H1 (cell line): ENCODE data around the gene TMEM244. TPM values are rescaled to one million over a fixed set of nuclear protein-coding genes. Genes with fewer than 3 reads are reported as not detected.

Experiments used
- CTCF ChIA-PET: fragments of 300-600 bp; sonication (Branson Sonifier 250); formaldehyde crosslinking; loops from one replicate; lab custom pipeline; 2021; ENCODE audit not compliant: partially characterized antibody; lab: Charles Lee
- POLR2A ChIA-PET: fragments of 300-600 bp; sonication (Branson Sonifier 250); formaldehyde crosslinking; loops from one replicate; lab custom pipeline; 2021; ENCODE audit warnings: inconsistent platforms; ENCODE audit not compliant: partially characterized antibody; lab: Charles Lee
- DNase-seq, 2 experiments: peaks; one replicate each; pipeline versions ENCODE4 v3.0.0 to v3.0.0-alpha.2; 2010 to 2022; ENCODE audit warnings: low spot score in 2 of 2, low read depth in 1 of 2, mixed read lengths in 1 of 2
- FAIRE-seq: peaks from 2 replicates; lab custom pipeline; 2011; peaks lifted over from hg19 to GRCh38; lab: Jason Lieb, UNC
- H2AFZ ChIP-seq: 2 replicates; pipeline ENCODE4 v1.8.1; 2012; ENCODE audit warnings: low read length, inconsistent platforms
- H2AK5ac ChIP-seq: 2 replicates; pipeline ENCODE4 v1.6.1; 2013; ENCODE audit warnings: low read depth, low read length
- H2BK120ac ChIP-seq: replicated peaks from 2 replicates; pipeline ENCODE3; 2013; ENCODE audit warnings: low read depth, low read length, inconsistent platforms
- H2BK12ac ChIP-seq: 2 replicates; pipeline ENCODE4 v1.6.1; 2013; ENCODE audit warnings: low read depth, low read length
- H2BK15ac ChIP-seq: 2 replicates; pipeline ENCODE4 v1.6.1; 2013; ENCODE audit warnings: low read length
- H2BK20ac ChIP-seq: 2 replicates; pipeline ENCODE4 v1.6.1; 2013; ENCODE audit warnings: low read length
- H2BK5ac ChIP-seq: 2 replicates; pipeline ENCODE4 v1.6.1; 2013; ENCODE audit warnings: low read depth, low read length
- H3K14ac ChIP-seq: 2 replicates; pipeline ENCODE4 v1.6.1; 2013; ENCODE audit warnings: inconsistent platforms; ENCODE audit not compliant: insufficient read length
- H3K18ac ChIP-seq: 2 replicates; pipeline ENCODE4 v1.6.1; 2013; ENCODE audit warnings: low read length; ENCODE audit errors: extremely low read depth
- H3K23ac ChIP-seq: 2 replicates; pipeline ENCODE4 v1.6.1; 2013; ENCODE audit warnings: inconsistent platforms; ENCODE audit not compliant: insufficient read length
- H3K23me2 ChIP-seq: 2 replicates; pipeline ENCODE4 v1.6.1; 2013; ENCODE audit warnings: low read depth, low read length
- H3K27ac ChIP-seq: 2 replicates; pipeline ENCODE4 v1.6.1; 2011; ENCODE audit warnings: low read depth, low read length, inconsistent platforms
- H3K27me3 ChIP-seq, 4 experiments: replicated peaks in 1 of 4; 1 replicate in 1 of 4; 2 replicates in 3 of 4; pipeline versions ENCODE4 v1.6.1 to v1.8.1; 2011 to 2013; ENCODE audit warnings: low read length in 3 of 4, mild to moderate bottlenecking in 3 of 4, inconsistent platforms in 2 of 4, mixed read lengths in 2 of 4, moderate library complexity in 1 of 4; ENCODE audit not compliant: control insufficient read depth in 3 of 4, insufficient read depth in 3 of 4; ENCODE audit errors: extremely low read depth in 1 of 4
- H3K36me3 ChIP-seq, 4 experiments: 2 replicates each; pipeline versions ENCODE4 v1.6.1 to v1.8.1; 2011 to 2013; ENCODE audit warnings: mild to moderate bottlenecking in 4 of 4, low read length in 3 of 4, moderate library complexity in 2 of 4, control low read depth in 1 of 4, inconsistent platforms in 1 of 4; ENCODE audit not compliant: insufficient read depth in 4 of 4, control insufficient read depth in 2 of 4
- H3K4ac ChIP-seq: replicated peaks from 2 replicates; pipeline ENCODE3; 2013; ENCODE audit warnings: low read length, low read depth, mixed read lengths, inconsistent platforms; ENCODE audit not compliant: insufficient read length
- H3K4me1 ChIP-seq, 4 experiments: replicated peaks in 1 of 4; 1 replicate in 1 of 4; 2 replicates in 3 of 4; pipeline versions ENCODE4 v1.6.1 to v1.8.1; 2011 to 2013; ENCODE audit warnings: low read length in 3 of 4, inconsistent platforms in 2 of 4, mixed read lengths in 1 of 4; ENCODE audit not compliant: insufficient read depth in 4 of 4, control insufficient read depth in 3 of 4
- H3K4me2 ChIP-seq, 2 experiments: 2 replicates each; pipeline versions ENCODE4 v1.6.1 to v1.8.1; 2011 to 2013; ENCODE audit warnings: low read depth in 2 of 2, low read length in 2 of 2, control low read depth in 1 of 2, inconsistent platforms in 1 of 2, mild to moderate bottlenecking in 1 of 2; ENCODE audit not compliant: insufficient read depth in 1 of 2
- H3K4me3 ChIP-seq, 4 experiments: fragments of 200-600, 300-600 bp in 1 of 4; sonication (generic), shearing (Covaris generic), sonication (Bioruptor Twin) in 1 of 4; 2 replicates each; pipeline versions ENCODE4 v1.5.1 to v1.8.1; 2011 to 2016; ENCODE audit warnings: low read length in 4 of 4, low read depth in 3 of 4, control low read depth in 2 of 4, inconsistent platforms in 2 of 4, mild to moderate bottlenecking in 2 of 4, mixed read lengths in 1 of 4, moderate library complexity in 1 of 4; ENCODE audit not compliant: insufficient read depth in 2 of 4; ENCODE audit errors: extremely low read depth in 1 of 4
- H3K56ac ChIP-seq: replicated peaks from 2 replicates; pipeline ENCODE3; 2013; ENCODE audit warnings: low read depth, mild to moderate bottlenecking, mixed read lengths, low read length, inconsistent platforms; ENCODE audit not compliant: insufficient read length
- H3K79me1 ChIP-seq: 2 replicates; pipeline ENCODE4 v1.6.1; 2013; ENCODE audit warnings: low read depth, low read length, control low read depth
- H3K79me2 ChIP-seq, 2 experiments: 2 replicates each; pipeline versions ENCODE4 v1.6.1 to v1.8.1; 2012 to 2013; ENCODE audit warnings: low read length in 2 of 2, mild to moderate bottlenecking in 2 of 2, inconsistent platforms in 1 of 2; ENCODE audit not compliant: insufficient read depth in 2 of 2, control insufficient read depth in 1 of 2
- H3K9ac ChIP-seq, 4 experiments: replicated peaks in 1 of 4; 1 replicate in 1 of 4; 2 replicates in 3 of 4; pipeline versions ENCODE4 v1.6.1 to v1.8.1; 2011 to 2013; ENCODE audit warnings: low read depth in 3 of 4, low read length in 3 of 4, control low read depth in 2 of 4, mild to moderate bottlenecking in 2 of 4, moderate library complexity in 2 of 4, inconsistent platforms in 1 of 4; ENCODE audit errors: extremely low read depth in 1 of 4
- H3K9me3 ChIP-seq, 2 experiments: 2 replicates each; pipeline versions ENCODE4 v1.6.1 to v1.8.1; 2012 to 2013; ENCODE audit warnings: mild to moderate bottlenecking in 2 of 2, moderate library complexity in 2 of 2, control low read depth in 1 of 2, inconsistent platforms in 1 of 2, low read depth in 1 of 2, low read length in 1 of 2, mixed read lengths in 1 of 2; ENCODE audit not compliant: insufficient read depth in 2 of 2
- H4K20me1 ChIP-seq, 2 experiments: replicated peaks in 1 of 2; 2 replicates each; pipeline versions ENCODE3 to v1.8.1; 2011 to 2013; ENCODE audit warnings: inconsistent platforms in 2 of 2, low read length in 2 of 2, mild to moderate bottlenecking in 1 of 2; ENCODE audit not compliant: insufficient read depth in 2 of 2, control insufficient read depth in 1 of 2
- H4K5ac ChIP-seq: 2 replicates; pipeline ENCODE4 v1.6.1; 2013; ENCODE audit warnings: low read length, low read depth, mixed read lengths, inconsistent platforms; ENCODE audit not compliant: insufficient read length
- H4K8ac ChIP-seq: 2 replicates; pipeline ENCODE4 v1.8.0; 2013; ENCODE audit warnings: mild to moderate bottlenecking, moderate library complexity, low read length, inconsistent platforms; ENCODE audit not compliant: insufficient read depth; ENCODE audit errors: extremely low read depth
- H4K91ac ChIP-seq: replicated peaks from 2 replicates; pipeline ENCODE3; 2013; ENCODE audit warnings: low read length, mixed read lengths, inconsistent platforms; ENCODE audit not compliant: insufficient read length
- CTBP2 ChIP-seq: IDR thresholded peaks from 2 replicates; pipeline ENCODE4 v1.7.0; 2011; ENCODE audit warnings: borderline replicate concordance, mild to moderate bottlenecking, moderate library complexity, mixed read lengths, low read length; ENCODE audit not compliant: insufficient read depth, insufficient read length
- POLR2A ChIP-seq, 2 experiments: IDR thresholded peaks; 1 replicate in 1 of 2; 2 replicates in 1 of 2; pipeline ENCODE4 v1.6.1; 2011; ENCODE audit warnings: low read depth in 2 of 2, low read length in 2 of 2, mild to moderate bottlenecking in 2 of 2; ENCODE audit errors: control extremely low read depth in 1 of 2
- TEAD4 ChIP-seq: IDR thresholded peaks from 2 replicates; pipeline ENCODE4 v1.6.1; 2012; ENCODE audit warnings: low read depth, low read length, inconsistent platforms, mixed read lengths
- WGBS, 2 experiments: shearing (Covaris generic) in 1 of 2; methylation state at CpG; one replicate each; pipeline versions ENCODE4 v1.1.6 to v1.1.7; 2013 to 2015; ENCODE audit warnings: low lambda C conversion rate in 2 of 2, mixed read lengths in 2 of 2, inconsistent platforms in 1 of 2, low coverage in 1 of 2, missing lambda C conversion rate in 1 of 2; ENCODE audit not compliant: insufficient replicate concordance in 2 of 2, insufficient coverage in 1 of 2, insufficient read length in 1 of 2; ENCODE audit errors: extremely low coverage in 1 of 2, missing lambda C conversion rate in 1 of 2; 5-methylcytosine and 5-hydroxymethylcytosine counted together
- polyA plus RNA-seq, 7 experiments: library from polyadenylated mRNA; depleted of rRNA in 3 of 7; stranded (reverse) in 5 of 7; unstranded in 2 of 7; fragments of >200 nt in 5 of 7; fragments of 200-250 nt in 2 of 7; gene quantifications; 1 replicate in 5 of 7; 2 replicates in 1 of 7; 4 replicates in 1 of 7; pipeline versions ENCODE4 v1.2.1 to v1.2.3, GENCODE V29; 2011 to 2013; ENCODE audit warnings: missing spikeins in 2 of 7, mixed read lengths in 2 of 7
- total RNA-seq: library from RNA; stranded (reverse); fragmentation: NEBNext Ultra II Directional; extraction: Animal tissue kit (Norgen Biotek cat#: 25700); gene quantifications from 2 replicates; pipeline ENCODE4 v1.2.1, GENCODE V29; 2021

Gene TMEM244
- total and polyA plus RNA-seq, 2 of the 8 experiments (the other 6 are each of a cell fraction or from before 2014, with no cell fraction given): not detected

DNA sequence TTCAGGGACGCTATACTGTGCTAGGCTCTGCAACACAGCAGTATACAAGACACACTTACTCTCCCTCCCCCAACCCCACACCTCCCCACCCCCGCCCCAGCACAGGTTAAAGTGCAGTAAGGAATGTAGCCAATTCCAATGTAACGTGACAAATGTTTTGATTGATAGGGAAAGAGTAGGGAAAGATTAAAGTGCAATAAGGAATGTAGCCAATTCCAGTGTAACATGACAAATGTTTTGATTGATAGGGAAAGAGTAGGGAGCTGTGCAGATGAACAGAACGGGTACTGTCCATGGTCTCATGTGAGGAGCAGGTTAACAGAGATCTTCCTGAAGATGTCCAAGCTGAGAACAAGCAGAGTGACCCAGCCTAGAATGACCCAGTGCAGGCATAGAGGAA is 69.1 kb downstream of the TMEM244 start:
- Histone ChIP-seq H3K9me3 (no peaks in the 10 kb centered on the region), H2BK12ac (no peak overlapping the region), H3K9ac (no peak overlapping the region), H4K91ac (no peak overlapping the region), H3K56ac (no peak overlapping the region), H3K4me1 (no peaks in the 10 kb centered on the region), H3K14ac (no peak overlapping the region), H3K4me3 (no peak overlapping the region), H3K18ac (no peak overlapping the region), H3K23me2 (no peaks in the 10 kb centered on the region), H3K79me2 (no peaks in the 10 kb centered on the region), H3K4me2 (no peak overlapping the region), H2BK5ac (no peak overlapping the region), H3K23ac (no peak overlapping the region), H3K79me1 (no peaks in the 10 kb centered on the region), H3K27ac (no peak overlapping the region), H2BK15ac (no peak overlapping the region), H2AFZ (no peak overlapping the region), H2BK20ac (no peak overlapping the region), H3K36me3 (no peaks in the 10 kb centered on the region), H4K8ac (no peak overlapping the region), H4K5ac (no peak overlapping the region), H2BK120ac (no peak overlapping the region), H4K20me1 (no peaks in the 10 kb centered on the region), H3K4ac (no peak overlapping the region), H3K27me3 (no peaks in the 10 kb centered on the region), H2AK5ac (no peak overlapping the region)
- ChIA-PET CTCF (interaction anchor here (0.6 to 8.9 kb wide), 7 partner anchors 13 to 293 kb away, joined by 3 to 71 read pairs (median 3); no protein-coding TSS in a partner anchor), POLR2A (no interaction called here)
- WGBS, 2 experiments: 75% methylated on average over 4 of the region's 4 CpGs; no CpG with 5 or more reads in 1 of the 2 experiments
- FAIRE-seq: no peak
- no peak for TF ChIP-seq TEAD4
- TF ChIP-seq CTBP2: no peak
- TF ChIP-seq POLR2A (IDR thresholded peaks at IDR 0.05; ENCODE audit: control extremely low read depth in 1 of 2, low read depth in 2 of 2, low read length in 2 of 2): no peak
- DNase-seq: no peak
